Osteocyte (in vitro differentiated cells): ENCODE measurements around the gene REEP3. TPM values are rescaled to one million over a fixed set of nuclear protein-coding genes. Genes with fewer than 3 reads are reported as not detected.

Experiments used
- DNase-seq: peaks from one replicate; pipeline ENCODE4 v3.0.0; 2021; ENCODE audit warnings: mixed read lengths; ENCODE audit not compliant: unreplicated experiment; ENCODE audit errors: extremely low spot score
- H3K27ac Mint-ChIP-seq: one replicate; pipeline ENCODE4 v1.8.0; 2021; ENCODE audit warnings: mild to moderate bottlenecking, mixed read lengths; ENCODE audit not compliant: unreplicated experiment
- H3K27me3 Mint-ChIP-seq: one replicate; pipeline ENCODE4 v1.8.0; 2021; ENCODE audit warnings: mixed read lengths; ENCODE audit not compliant: unreplicated experiment
- H3K36me3 Mint-ChIP-seq: one replicate; pipeline ENCODE4 v1.8.0; 2021; ENCODE audit warnings: mixed read lengths; ENCODE audit not compliant: unreplicated experiment
- H3K4me1 Mint-ChIP-seq: one replicate; pipeline ENCODE4 v1.8.0; 2021; ENCODE audit warnings: mixed read lengths; ENCODE audit not compliant: unreplicated experiment
- H3K4me3 Mint-ChIP-seq: one replicate; pipeline ENCODE4 v1.8.0; 2021; ENCODE audit warnings: mild to moderate bottlenecking, moderate library complexity, mixed read lengths; ENCODE audit not compliant: unreplicated experiment
- H3K9me3 Mint-ChIP-seq: one replicate; pipeline ENCODE4 v1.8.0; 2021; ENCODE audit warnings: mixed read lengths; ENCODE audit not compliant: unreplicated experiment
- total RNA-seq: library from RNA; stranded (reverse); gene quantifications from 2 replicates; pipeline ENCODE4 v1.2.1, GENCODE V29; 2021
- TF ChIP-seq, protein P1 (sequence below): fragments of 200-600 bp; sonication (generic); IDR thresholded peaks from 2 replicates; pipeline ENCODE4 v1.5.0; 2021; ENCODE audit warnings: antibody characterized with exemption, mild to moderate bottlenecking, moderate library complexity

REEP3 gene
- total RNA-seq, 1 donor from 2014 or later, result 85.7 TPM

DNA sequence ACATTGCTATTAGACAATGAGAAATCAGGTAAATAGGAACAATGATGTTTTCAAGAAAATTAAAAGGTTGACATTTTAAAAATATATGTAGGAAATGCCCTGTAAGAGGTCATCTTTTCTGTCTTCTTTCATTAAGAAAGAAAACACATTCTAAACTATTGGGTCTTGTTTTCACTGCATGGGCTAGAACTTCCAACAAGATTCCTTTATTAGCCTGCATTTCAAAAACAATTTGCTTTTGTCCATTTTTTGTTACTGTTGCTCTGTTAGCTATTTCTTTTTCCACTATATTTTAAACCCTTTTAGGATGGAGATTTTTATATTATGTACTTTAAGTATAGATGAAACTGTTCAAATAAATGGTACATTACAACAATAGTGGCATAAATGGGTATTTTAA, 9.2 kb downstream of the REEP3 start:
- Mint-ChIP-seq H3K36me3 (peaks cover 15% of the 10 kb centered on the region), H3K4me1 (peaks cover 19% of the 10 kb centered on the region), H3K27me3 (no peaks in the 10 kb centered on the region), H3K27ac (no peak overlapping the region), H3K9me3 (peaks cover 5% of the 10 kb centered on the region), H3K4me3 (no peak overlapping the region)
- DNase-seq, result no peak
- TF ChIP-seq, protein P1, sequence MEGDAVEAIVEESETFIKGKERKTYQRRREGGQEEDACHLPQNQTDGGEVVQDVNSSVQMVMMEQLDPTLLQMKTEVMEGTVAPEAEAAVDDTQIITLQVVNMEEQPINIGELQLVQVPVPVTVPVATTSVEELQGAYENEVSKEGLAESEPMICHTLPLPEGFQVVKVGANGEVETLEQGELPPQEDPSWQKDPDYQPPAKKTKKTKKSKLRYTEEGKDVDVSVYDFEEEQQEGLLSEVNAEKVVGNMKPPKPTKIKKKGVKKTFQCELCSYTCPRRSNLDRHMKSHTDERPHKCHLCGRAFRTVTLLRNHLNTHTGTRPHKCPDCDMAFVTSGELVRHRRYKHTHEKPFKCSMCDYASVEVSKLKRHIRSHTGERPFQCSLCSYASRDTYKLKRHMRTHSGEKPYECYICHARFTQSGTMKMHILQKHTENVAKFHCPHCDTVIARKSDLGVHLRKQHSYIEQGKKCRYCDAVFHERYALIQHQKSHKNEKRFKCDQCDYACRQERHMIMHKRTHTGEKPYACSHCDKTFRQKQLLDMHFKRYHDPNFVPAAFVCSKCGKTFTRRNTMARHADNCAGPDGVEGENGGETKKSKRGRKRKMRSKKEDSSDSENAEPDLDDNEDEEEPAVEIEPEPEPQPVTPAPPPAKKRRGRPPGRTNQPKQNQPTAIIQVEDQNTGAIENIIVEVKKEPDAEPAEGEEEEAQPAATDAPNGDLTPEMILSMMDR, result no peak

- no peak overlapping the region for H3K27ac Mint-ChIP-seq
- H3K9me3 Mint-ChIP-seq, result no peaks in the 10 kb centered on the region
- H3K4me3 Mint-ChIP-seq, result no peak overlapping the region
- DNase-seq, result no peak
- TF ChIP-seq, protein P1, result no peak
- H3K27me3 Mint-ChIP-seq, result no peaks in the 10 kb centered on the region
- peaks cover 1% of the 10 kb centered on the region for H3K36me3 Mint-ChIP-seq
- peaks cover 6% of the 10 kb centered on the region for H3K4me1 Mint-ChIP-seq
These were observed 13.5 kb downstream of the REEP3 start for GRCh38 chr10:63534723-63535122.

DNA sequence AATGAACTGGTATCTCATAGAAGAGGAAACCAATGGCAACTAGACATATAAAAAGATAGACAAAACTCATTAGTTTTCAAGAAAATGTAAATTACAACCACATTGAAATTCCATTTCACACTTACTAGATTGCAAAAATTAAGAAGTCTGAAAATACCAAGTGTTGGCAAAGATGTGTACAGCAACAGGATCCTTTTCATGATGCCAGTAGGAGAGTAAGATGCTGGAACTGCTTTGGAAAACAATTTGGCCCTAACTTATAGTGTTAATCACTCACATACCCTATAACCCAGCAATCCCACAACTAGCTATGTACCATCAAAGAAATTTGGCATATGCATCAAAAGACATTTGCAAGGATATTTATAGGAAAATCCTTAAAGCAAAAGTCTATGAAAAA, 15.5 kb downstream of the REEP3 start:
- Mint-ChIP-seq H3K27ac (no peak overlapping the region), H3K27me3 (no peaks in the 10 kb centered on the region), H3K4me3 (no peak overlapping the region), H3K9me3 (no peaks in the 10 kb centered on the region), H3K36me3 (peaks cover 1% of the 10 kb centered on the region), H3K4me1 (peaks cover 16% of the 10 kb centered on the region)
- DNase-seq, result no peak
- TF ChIP-seq, protein P1, result no peak

DNA sequence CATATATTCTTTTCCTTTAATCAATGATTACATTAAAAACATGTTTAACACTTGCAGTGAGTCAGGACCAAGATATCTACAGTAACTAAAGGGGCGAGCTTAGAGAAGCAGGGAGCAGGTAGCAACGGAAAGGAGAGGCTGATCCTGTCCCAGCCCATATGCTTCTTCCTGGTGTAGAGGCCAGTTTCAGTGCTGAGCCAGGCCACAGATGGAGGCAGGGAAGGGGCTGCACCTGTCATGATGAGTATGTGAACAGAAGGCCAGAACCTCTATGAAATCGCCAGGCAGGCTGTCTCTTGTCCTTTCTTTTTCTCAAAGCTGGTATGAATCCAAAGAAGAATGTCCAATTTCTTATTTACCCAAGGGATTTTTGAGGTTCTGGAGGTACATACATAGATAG, 16.3 kb downstream of the REEP3 start:
- Mint-ChIP-seq H3K9me3 (no peaks in the 10 kb centered on the region), H3K4me3 (no peak overlapping the region), H3K36me3 (peaks cover 1% of the 10 kb centered on the region), H3K27ac (no peak overlapping the region), H3K4me1 (peaks cover 22% of the 10 kb centered on the region), H3K27me3 (no peaks in the 10 kb centered on the region)
- TF ChIP-seq, protein P1, result no peak
- DNase-seq, result no peak

DNA sequence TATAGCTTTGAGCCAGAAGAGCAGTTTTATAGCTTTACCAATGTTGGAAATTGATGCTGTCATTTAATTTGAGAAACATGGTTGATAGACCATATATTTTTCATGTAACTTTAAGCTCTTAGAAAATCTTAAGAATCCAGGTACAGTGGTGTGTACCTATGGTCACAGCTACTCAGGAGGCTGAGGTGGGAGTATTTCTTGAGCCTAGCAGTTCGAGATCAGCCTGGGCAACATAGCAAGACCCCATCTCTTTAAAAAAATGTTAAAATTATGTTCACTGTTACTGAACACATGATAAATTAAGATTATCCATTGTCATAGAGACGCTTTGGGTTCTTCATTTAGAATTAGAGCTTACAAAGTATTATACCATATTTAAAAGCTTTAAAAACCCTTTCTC, 18.2 kb downstream of the REEP3 start:
- H3K4me1 Mint-ChIP-seq, result peaks cover 39% of the 10 kb centered on the region
- no peak overlapping the region for H3K4me3 Mint-ChIP-seq
- TF ChIP-seq, protein P1, result no peak
- no peak overlapping the region for H3K27ac Mint-ChIP-seq
- no peaks in the 10 kb centered on the region for H3K27me3 Mint-ChIP-seq
- no peak for DNase-seq
- H3K36me3 Mint-ChIP-seq, result peaks cover 1% of the 10 kb centered on the region
- H3K9me3 Mint-ChIP-seq, result no peaks in the 10 kb centered on the region
